HEK293 (cell line): ENCODE results near the gene CASKIN2.

Experiments used
- CTCF ChIA-PET: fragments of 350-600 bp; formaldehyde crosslinking; extraction: SDS; loops from one replicate; lab custom pipeline; 2021; ENCODE audit warnings: antibody characterized with exemption; lab: Yijun Ruan, JAX
- POLR2A ChIA-PET: fragments of 300-600 bp; formaldehyde crosslinking; extraction: SDS; loops from one replicate; lab custom pipeline; 2020; ENCODE audit warnings: antibody characterized with exemption, inconsistent platforms; lab: Yijun Ruan, JAX
- H3K27ac ChIP-seq: fragments of 200-500 bp; sonication (Bioruptor generic); 2 replicates; pipeline ENCODE4 v1.5.1; 2014; ENCODE audit warnings: low read depth, low read length, control low read depth, inconsistent platforms; ENCODE audit errors: extremely low read depth
- H3K36me3 ChIP-seq, 2 experiments: fragments of 200-500 bp in 1 of 2; sonication (Bioruptor generic) in 1 of 2; 1 replicate in 1 of 2; 2 replicates in 1 of 2; pipeline ENCODE4 v1.5.1; 2014 to 2017; ENCODE audit warnings: inconsistent platforms in 2 of 2, low read length in 2 of 2; ENCODE audit not compliant: control insufficient read depth in 2 of 2, insufficient read depth in 1 of 2
- H3K4me1 ChIP-seq: fragments of 200-500 bp; sonication (Bioruptor generic); 2 replicates; pipeline ENCODE4 v1.5.1; 2014; ENCODE audit warnings: mild to moderate bottlenecking, low read length, inconsistent platforms; ENCODE audit not compliant: control insufficient read depth, insufficient read depth
- H3K4me3 ChIP-seq: 2 replicates; pipeline ENCODE4 v1.5.1; 2011; ENCODE audit warnings: low read depth, mild to moderate bottlenecking, control low read depth, low read length, moderate library complexity
- H3K9me3 ChIP-seq: fragments of 200-500 bp; sonication (Bioruptor generic); 2 replicates; pipeline ENCODE4 v1.5.1; 2014; ENCODE audit warnings: low read depth, low read length, inconsistent platforms; ENCODE audit not compliant: control insufficient read depth, insufficient read depth
- BCL11B ChIP-seq: fragments of 450-650 bp; formaldehyde crosslinking; IDR thresholded peaks from 2 replicates; pipeline ENCODE4 v1.5.1; 2016; ENCODE audit warnings: low read depth, missing biosample characterization, missing genetic modification characterization
- HOXA7 ChIP-seq: sonication (generic); formaldehyde crosslinking; IDR thresholded peaks from 2 replicates; pipeline ENCODE4 v1.8.1; 2022; ENCODE audit warnings: missing genetic modification reagents, borderline replicate concordance
- OSR2 ChIP-seq: fragments of 450-650 bp; formaldehyde crosslinking; IDR thresholded peaks from 2 replicates; pipeline ENCODE4 v1.5.1; 2016; ENCODE audit warnings: missing biosample characterization, missing genetic modification characterization
- RBAK ChIP-seq: fragments of 450-650 bp; formaldehyde crosslinking; IDR thresholded peaks from 2 replicates; pipeline ENCODE4 v1.5.1; 2016; ENCODE audit warnings: missing biosample characterization, missing genetic modification characterization
- TCF7L2 ChIP-seq: IDR thresholded peaks from 2 replicates; pipeline ENCODE4 v1.6.1; 2011; ENCODE audit warnings: low read depth, mild to moderate bottlenecking, inconsistent platforms, low read length, moderate library complexity, borderline replicate concordance
- ZBTB1 ChIP-seq: fragments of 450-650 bp; formaldehyde crosslinking; IDR thresholded peaks from 2 replicates; pipeline ENCODE4 v1.5.1; 2016; ENCODE audit warnings: missing biosample characterization, missing genetic modification characterization
- ZBTB20 ChIP-seq: fragments of 450-650 bp; formaldehyde crosslinking; IDR thresholded peaks from 2 replicates; pipeline ENCODE4 v1.5.1; 2016; ENCODE audit warnings: missing biosample characterization, missing genetic modification characterization
- ZNF121 ChIP-seq: fragments of 450-650 bp; formaldehyde crosslinking; IDR thresholded peaks from 2 replicates; pipeline ENCODE4 v1.5.1; 2016; ENCODE audit warnings: missing biosample characterization, missing genetic modification characterization
- ZNF157 ChIP-seq: fragments of 450-650 bp; formaldehyde crosslinking; IDR thresholded peaks from 2 replicates; pipeline ENCODE4 v1.5.1; 2016; ENCODE audit warnings: missing biosample characterization, missing genetic modification characterization
- ZNF211 ChIP-seq: fragments of 450-650 bp; formaldehyde crosslinking; IDR thresholded peaks from 2 replicates; pipeline ENCODE4 v1.5.1; 2016; ENCODE audit warnings: low read depth, missing biosample characterization, missing genetic modification characterization
- ZNF221 ChIP-seq: fragments of 450-650 bp; formaldehyde crosslinking; IDR thresholded peaks from 2 replicates; pipeline ENCODE4 v1.5.1; 2017; ENCODE audit warnings: missing biosample characterization, missing genetic modification characterization, borderline replicate concordance
- ZNF24 ChIP-seq: fragments of 450-650 bp; formaldehyde crosslinking; IDR thresholded peaks from 2 replicates; pipeline ENCODE4 v1.5.1; 2016; ENCODE audit warnings: missing biosample characterization, missing genetic modification characterization
- ZNF335 ChIP-seq: fragments of 450-650 bp; formaldehyde crosslinking; conservative IDR thresholded peaks from 2 replicates; pipeline ENCODE4 v1.5.1; 2016; ENCODE audit warnings: missing biosample characterization, missing genetic modification characterization
- ZNF341 ChIP-seq: fragments of 450-650 bp; formaldehyde crosslinking; IDR thresholded peaks from 2 replicates; pipeline ENCODE4; 2016; ENCODE audit warnings: low read depth, missing biosample characterization, missing genetic modification characterization
- ZNF404 ChIP-seq: fragments of 450-650 bp; formaldehyde crosslinking; IDR thresholded peaks from 2 replicates; pipeline ENCODE4 v1.5.1; 2017; ENCODE audit warnings: missing biosample characterization, missing genetic modification characterization
- ZNF416 ChIP-seq: fragments of 450-650 bp; formaldehyde crosslinking; IDR thresholded peaks from 2 replicates; pipeline ENCODE4 v1.5.1; 2016; ENCODE audit warnings: missing biosample characterization, missing genetic modification characterization
- ZNF521 ChIP-seq: fragments of 450-650 bp; formaldehyde crosslinking; IDR thresholded peaks from 2 replicates; pipeline ENCODE4 v1.5.1; 2017; ENCODE audit warnings: missing biosample characterization, mild to moderate bottlenecking, missing genetic modification characterization
- ZNF544 ChIP-seq: fragments of 450-650 bp; formaldehyde crosslinking; IDR thresholded peaks from 2 replicates; pipeline ENCODE4 v1.5.0; 2017; ENCODE audit warnings: missing biosample characterization, missing genetic modification characterization
- ZNF558 ChIP-seq: fragments of 450-650 bp; formaldehyde crosslinking; IDR thresholded peaks from 2 replicates; pipeline ENCODE4 v1.5.1; 2016; ENCODE audit warnings: missing biosample characterization, missing genetic modification characterization
- ZNF561 ChIP-seq: fragments of 450-650 bp; IDR thresholded peaks from 2 replicates; pipeline ENCODE4 v1.5.1; 2018; ENCODE audit warnings: missing biosample characterization, missing genetic modification characterization, borderline replicate concordance
- TF ChIP-seq, protein P1 (sequence below): fragments of 450-650 bp; IDR thresholded peaks from 2 replicates; pipeline ENCODE4 v1.5.1; 2018; ENCODE audit warnings: missing biosample characterization, missing genetic modification characterization
- TF ChIP-seq, protein P2 (sequence below): fragments of 450-650 bp; formaldehyde crosslinking; IDR thresholded peaks from 2 replicates; pipeline ENCODE4 v1.5.1; 2016; ENCODE audit warnings: missing biosample characterization, missing genetic modification characterization
- TF ChIP-seq, protein P3 (sequence below): fragments of 450-650 bp; formaldehyde crosslinking; IDR thresholded peaks from 2 replicates; pipeline ENCODE4 v1.5.1; 2017; ENCODE audit warnings: missing biosample characterization, missing genetic modification characterization
- TF ChIP-seq, protein P4 (sequence below): fragments of 450-650 bp; formaldehyde crosslinking; IDR thresholded peaks from 2 replicates; pipeline ENCODE4 v1.5.1; 2016; ENCODE audit warnings: missing biosample characterization, missing genetic modification characterization

CASKIN2 gene

DNA sequence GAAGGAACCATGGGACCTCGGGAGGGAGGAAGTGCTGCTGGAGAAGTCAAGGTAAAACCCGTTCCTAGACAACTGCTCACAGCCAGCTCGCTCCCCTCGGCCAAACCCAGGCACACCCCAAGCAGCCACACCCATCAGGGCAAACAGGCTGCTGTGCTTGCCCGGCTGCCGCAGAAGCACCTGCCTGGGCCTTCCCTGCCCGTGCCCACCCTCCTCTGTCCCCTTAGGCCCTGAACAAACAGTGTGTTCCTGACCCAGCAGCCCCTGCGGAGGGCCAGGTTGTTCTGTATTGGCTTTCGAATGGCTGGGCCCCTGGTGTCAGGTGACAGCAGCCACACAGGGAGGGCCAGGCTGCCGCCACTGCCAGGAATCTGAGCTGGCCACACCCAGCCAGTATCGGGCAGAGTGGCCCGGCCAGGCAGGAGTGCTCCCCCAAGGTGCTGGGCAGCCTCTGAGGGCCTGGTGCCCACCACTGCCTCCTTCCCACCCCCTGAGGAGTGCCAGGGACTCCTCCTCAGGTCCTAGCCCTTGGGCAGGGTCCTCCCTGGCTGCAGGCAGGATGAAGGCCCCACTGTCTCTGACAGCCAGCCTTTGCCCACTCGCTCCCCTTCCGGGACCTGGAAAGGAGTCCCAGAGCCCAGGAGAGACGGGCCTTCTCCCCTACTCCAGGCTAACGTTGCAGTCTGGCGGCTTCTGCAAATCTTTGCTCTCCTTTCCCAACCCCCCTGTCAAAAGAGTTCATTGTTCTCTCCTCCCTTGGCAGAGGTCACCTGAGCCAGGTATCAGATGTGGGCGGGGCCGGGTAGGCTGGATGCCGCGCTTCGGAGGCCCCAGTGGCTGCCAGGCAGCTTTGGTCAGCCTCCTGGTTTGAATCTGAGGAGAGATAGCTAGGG lies 34.2 kb upstream of the CASKIN2 start (continued):
- TF ChIP-seq OSR2 (tag by site-specific recombination) (peak; percentile 77), ZBTB20 (peak; percentile 56; the same call in 1 of the 2 replicates), ZNF121 (tag by site-specific recombination) (peak; percentile 50; the same call in 1 of the 2 replicates), ZNF335 (peak; percentile 100), ZNF561 (tag by site-specific recombination) (peak; percentile 72; the same call in 1 of the 2 replicates), ZNF341 (tag by site-specific recombination) (peak; percentile 81)

DNA sequence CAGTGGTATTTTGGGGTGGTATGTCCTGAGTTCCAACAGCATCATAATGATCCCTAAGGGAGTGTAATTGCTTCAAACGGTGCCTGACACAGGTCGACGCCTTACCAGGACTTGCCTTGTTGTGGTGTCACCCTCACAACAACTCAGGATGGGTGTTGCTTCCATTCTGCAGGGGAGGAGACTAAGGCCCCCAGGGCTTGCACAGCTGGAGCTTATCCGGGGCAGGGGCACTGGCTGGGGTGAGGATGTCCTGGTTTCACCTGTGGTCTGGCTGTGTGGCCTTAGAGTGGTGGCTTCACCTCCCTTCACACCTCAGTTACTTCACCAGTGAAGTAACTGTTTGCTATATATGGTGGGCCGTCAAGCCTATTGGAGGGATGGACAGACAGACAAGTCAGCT lies 33.5 kb upstream of the CASKIN2 start:
- ChIA-PET POLR2A (interaction anchor here (0.7 to 1.0 kb wide), 7 partner anchors 9 to 186 kb away, joined by 3 to 9 read pairs (median 5); partner anchors contain the start of genes LLGL2 and TSEN54), CTCF (interaction anchor here (1.1 to 1.3 kb wide), 3 partner anchors 9 to 84 kb away, joined by 3 to 8 read pairs (median 3); partner anchors contain the start of genes LLGL2 and SMIM5)
- no peaks in the 10 kb centered on the region for H3K36me3 ChIP-seq
- H3K27ac ChIP-seq, result peak overlapping the region; percentile 34; the same call in 1 of the 2 replicates
- H3K4me3 ChIP-seq, result no peak overlapping the region
- TF ChIP-seq, protein P1, sequence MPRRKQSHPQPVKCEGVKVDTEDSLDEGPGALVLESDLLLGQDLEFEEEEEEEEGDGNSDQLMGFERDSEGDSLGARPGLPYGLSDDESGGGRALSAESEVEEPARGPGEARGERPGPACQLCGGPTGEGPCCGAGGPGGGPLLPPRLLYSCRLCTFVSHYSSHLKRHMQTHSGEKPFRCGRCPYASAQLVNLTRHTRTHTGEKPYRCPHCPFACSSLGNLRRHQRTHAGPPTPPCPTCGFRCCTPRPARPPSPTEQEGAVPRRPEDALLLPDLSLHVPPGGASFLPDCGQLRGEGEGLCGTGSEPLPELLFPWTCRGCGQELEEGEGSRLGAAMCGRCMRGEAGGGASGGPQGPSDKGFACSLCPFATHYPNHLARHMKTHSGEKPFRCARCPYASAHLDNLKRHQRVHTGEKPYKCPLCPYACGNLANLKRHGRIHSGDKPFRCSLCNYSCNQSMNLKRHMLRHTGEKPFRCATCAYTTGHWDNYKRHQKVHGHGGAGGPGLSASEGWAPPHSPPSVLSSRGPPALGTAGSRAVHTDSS, result no peak
- TF ChIP-seq HOXA7 (CRISPR knock-in tag) (no peak), RBAK (tag by site-specific recombination) (no peak), ZBTB1 (tag by site-specific recombination) (no peak), BCL11B (tag by site-specific recombination) (no peak), ZNF558 (no peak)
- TF ChIP-seq, protein P2, sequence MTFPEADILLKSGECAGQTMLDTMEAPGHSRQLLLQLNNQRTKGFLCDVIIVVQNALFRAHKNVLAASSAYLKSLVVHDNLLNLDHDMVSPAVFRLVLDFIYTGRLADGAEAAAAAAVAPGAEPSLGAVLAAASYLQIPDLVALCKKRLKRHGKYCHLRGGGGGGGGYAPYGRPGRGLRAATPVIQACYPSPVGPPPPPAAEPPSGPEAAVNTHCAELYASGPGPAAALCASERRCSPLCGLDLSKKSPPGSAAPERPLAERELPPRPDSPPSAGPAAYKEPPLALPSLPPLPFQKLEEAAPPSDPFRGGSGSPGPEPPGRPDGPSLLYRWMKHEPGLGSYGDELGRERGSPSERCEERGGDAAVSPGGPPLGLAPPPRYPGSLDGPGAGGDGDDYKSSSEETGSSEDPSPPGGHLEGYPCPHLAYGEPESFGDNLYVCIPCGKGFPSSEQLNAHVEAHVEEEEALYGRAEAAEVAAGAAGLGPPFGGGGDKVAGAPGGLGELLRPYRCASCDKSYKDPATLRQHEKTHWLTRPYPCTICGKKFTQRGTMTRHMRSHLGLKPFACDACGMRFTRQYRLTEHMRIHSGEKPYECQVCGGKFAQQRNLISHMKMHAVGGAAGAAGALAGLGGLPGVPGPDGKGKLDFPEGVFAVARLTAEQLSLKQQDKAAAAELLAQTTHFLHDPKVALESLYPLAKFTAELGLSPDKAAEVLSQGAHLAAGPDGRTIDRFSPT, result no peak
- peaks cover 10% of the 10 kb centered on the region; the same call in 1 of the 2 replicates for H3K4me1 ChIP-seq
- H3K9me3 ChIP-seq, result no peaks in the 10 kb centered on the region

DNA sequence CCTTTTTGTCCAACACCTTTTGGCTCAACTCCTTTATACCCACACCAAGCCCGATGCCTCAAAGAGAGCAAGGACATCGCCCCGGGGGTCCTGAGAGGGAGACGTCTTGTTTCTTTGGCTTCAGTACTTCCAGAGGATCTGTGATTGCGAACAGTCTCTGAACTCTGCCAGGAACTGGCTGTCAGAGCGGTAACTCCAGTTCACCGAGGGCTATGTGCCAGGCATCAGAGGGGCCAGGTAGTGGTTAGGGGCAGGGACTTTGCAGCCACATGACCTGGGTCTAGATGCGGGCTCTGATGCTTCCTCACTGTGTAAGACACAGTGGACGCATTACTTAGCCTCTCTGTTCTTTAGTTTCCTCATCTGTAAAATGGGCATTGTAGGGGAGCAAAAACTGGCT lies 31.8 kb upstream of the CASKIN2 start:
- H3K4me3 ChIP-seq, result no peak overlapping the region
- H3K36me3 ChIP-seq, result no peaks in the 10 kb centered on the region
- peaks cover 10% of the 10 kb centered on the region; the same call in 1 of the 2 replicates for H3K4me1 ChIP-seq
- H3K27ac ChIP-seq, result no peak overlapping the region
- no peaks in the 10 kb centered on the region for H3K9me3 ChIP-seq
- ChIA-PET POLR2A (no interaction called here), CTCF (no interaction called here)
- no peak for TF ChIP-seq ZNF544
- no peak for TF ChIP-seq ZNF521 (tag by site-specific recombination)
- TF ChIP-seq ZNF157 (tag by site-specific recombination), result no peak
- no peak for TF ChIP-seq ZNF416 (tag by site-specific recombination)
- TF ChIP-seq TCF7L2, result no peak
- TF ChIP-seq ZNF221, result no peak
- TF ChIP-seq, protein P3, sequence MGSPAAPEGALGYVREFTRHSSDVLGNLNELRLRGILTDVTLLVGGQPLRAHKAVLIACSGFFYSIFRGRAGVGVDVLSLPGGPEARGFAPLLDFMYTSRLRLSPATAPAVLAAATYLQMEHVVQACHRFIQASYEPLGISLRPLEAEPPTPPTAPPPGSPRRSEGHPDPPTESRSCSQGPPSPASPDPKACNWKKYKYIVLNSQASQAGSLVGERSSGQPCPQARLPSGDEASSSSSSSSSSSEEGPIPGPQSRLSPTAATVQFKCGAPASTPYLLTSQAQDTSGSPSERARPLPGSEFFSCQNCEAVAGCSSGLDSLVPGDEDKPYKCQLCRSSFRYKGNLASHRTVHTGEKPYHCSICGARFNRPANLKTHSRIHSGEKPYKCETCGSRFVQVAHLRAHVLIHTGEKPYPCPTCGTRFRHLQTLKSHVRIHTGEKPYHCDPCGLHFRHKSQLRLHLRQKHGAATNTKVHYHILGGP (tag by site-specific recombination), result no peak
- no peak for TF ChIP-seq ZNF24
- TF ChIP-seq ZNF404 (tag by site-specific recombination), result no peak
- TF ChIP-seq, protein P4, sequence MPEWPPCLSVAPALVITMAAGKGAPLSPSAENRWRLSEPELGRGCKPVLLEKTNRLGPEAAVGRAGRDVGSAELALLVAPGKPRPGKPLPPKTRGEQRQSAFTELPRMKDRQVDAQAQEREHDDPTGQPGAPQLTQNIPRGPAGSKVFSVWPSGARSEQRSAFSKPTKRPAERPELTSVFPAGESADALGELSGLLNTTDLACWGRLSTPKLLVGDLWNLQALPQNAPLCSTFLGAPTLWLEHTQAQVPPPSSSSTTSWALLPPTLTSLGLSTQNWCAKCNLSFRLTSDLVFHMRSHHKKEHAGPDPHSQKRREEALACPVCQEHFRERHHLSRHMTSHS (tag by site-specific recombination), result no peak
- TF ChIP-seq ZNF211, result no peak
